Measurements from ENCODE around the gene TRIM52.
A peak's percentile ranks its signal among the peaks of the same experiment; 100 is the strongest.

The TRIM52 gene

DNA sequence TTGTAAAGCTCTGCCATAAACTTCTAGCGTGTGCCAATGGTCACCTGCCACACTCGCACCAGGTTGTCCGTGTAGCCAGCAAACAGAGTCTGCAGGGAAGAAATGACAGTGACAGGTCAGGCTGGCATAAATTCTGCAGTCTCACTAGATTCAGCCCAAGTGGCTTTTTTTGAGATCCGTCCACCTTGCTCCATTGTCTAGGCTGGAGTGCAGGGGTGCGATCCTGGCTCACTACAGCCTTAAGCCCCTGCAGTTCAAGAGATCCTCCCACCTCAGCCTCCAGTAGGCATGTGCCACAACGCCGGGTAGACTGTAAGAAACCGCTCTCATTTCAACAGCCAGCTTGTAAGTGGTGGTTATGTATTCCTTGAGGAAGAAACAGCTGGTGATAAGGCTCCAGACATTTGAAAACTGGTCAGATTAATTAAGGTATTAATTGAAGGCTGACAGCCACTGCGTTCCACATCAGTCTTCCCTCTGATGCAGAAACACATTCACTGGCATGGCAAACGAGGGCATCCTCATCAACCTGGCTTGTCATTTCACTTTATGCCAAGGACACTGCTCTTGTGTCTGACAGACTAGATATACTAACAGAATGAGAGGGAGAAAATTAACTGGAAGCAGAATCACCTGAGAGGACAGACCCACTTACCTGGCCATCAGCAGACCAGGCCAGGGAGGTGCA is 23.8 kb downstream of the TRIM52 start:
- intact Hi-C loops (cut with DNase I): no loop called here
- peak in 1 of 42 donors; percentile 14 for DNase-seq

DNA sequence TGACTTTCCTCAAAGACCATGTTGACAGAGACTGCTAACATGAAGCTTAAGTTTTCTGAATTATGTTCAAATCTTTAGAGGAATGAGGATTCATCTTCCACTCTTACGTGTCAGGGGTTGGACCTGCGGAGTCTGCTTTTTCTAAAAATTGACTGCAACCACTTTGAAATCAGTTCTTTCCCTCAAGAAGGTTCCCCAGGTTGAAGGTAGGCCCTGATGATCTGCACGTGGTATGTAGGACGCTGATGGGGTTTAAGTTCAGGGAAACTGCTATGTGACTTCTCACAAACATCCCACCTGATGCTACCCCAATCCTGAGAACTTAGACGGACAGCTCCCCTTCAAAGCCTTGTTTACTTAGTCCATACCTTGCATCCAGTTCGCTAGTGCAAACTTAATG is 24.5 kb downstream of the TRIM52 start:
- intact Hi-C loops (cut with DNase I): no loop called here
- no peak for DNase-seq

GRCh38 chr5:181235689-181236366 is 25.1 kb downstream of the TRIM52 start:
- intact Hi-C loops (cut with DNase I): no loop called here
- no peak for DNase-seq

DNA sequence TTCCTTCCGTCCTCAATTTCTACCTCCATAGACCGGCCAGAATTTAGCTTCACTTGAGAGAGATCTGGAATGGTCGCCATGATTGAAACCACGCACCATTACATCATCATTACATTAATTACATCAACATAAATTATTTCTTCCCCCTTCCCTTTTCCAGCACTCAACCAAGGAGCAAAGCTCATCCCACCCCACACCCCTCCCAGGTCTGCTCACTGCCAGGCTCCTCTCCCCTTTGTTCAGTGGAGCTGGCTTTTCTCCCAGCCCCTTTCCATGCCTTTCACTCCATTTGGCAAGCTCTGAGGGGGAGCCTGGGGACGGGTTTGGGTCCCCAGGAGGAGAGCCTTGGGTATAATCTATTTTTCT is 25.6 kb downstream of the TRIM52 start:
- intact Hi-C loops (cut with DNase I): no loop called here
- no peak for DNase-seq

DNA sequence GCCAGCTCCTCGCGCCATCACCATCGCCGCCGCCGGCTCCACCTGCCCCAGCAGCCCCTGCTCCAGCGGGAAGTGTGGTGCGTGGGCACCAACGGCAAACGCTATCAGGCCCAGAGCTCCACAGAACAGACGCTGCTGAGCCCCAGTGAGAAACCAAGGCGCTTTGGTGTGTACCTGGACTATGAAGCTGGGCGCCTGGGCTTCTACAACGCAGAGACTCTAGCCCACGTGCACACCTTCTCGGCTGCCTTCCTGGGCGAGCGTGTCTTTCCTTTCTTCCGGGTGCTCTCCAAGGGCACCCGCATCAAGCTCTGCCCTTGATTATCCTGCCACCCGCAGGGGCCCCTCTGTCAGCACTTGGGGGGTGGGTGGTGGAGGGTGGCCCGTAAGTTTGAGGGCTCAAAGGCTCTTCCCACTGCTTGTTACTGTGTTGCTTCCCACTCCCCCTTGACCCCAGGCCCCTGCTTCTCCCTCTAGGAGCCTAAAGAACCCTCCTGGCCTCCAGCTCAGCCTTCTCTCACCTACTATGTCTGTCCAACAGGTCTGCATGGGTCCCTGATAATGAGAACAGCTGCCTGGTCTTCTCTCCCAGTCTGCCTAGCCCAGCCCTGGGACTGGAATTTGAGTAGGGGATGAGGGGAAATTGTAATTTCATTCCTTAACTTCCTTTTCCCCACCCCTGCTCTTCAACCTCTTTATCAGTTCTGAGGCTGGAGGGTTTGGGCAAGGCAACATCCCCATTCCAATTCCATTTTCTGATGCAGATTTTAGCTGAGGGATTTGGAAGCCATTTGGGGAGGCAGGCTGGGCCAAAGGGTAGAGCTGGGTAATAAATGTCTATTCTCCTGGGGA is 26.3 kb downstream of the TRIM52 start:
- intact Hi-C loops (cut with DNase I): no loop called here
- DNase-seq: peak in 1 of 42 donors; percentile 9

DNA sequence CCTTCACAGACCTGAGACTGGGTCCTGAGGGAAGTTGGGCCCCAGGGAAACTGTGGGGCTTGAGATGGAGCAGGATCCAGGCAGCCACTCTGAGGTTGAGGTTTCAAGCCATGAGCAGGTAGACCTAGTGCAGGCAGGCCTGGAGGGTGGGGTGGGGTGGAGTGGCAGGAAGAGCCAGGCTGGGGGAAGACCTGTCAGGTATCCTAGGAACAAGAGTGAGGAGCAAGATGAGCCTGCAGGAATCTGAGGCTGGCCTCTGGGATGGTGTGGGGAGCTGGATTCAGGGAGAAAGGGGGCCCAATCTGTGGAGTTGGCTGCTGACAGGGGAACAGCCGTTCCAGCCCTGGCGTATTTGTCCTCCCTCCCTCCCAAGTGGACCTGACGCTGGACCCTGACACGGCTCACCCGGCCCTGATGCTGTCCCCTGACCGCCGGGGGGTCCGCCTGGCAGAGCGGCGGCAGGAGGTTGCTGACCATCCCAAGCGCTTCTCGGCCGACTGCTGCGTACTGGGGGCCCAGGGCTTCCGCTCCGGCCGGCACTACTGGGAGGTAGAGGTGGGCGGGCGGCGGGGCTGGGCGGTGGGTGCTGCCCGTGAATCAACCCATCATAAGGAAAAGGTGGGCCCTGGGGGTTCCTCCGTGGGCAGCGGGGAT is 27.0 kb downstream of the TRIM52 start:
- DNase-seq: no peak
- intact Hi-C loops (cut with DNase I): no loop called here

GRCh38 chr5:181233088-181233800 is 27.7 kb downstream of the TRIM52 start:
- no peak for DNase-seq
- intact Hi-C loops (cut with DNase I): no loop called here

- intact Hi-C loops (cut with DNase I): no loop called here
- no peak for DNase-seq
Measured at GRCh38 chr5:181232593-181232992, 28.4 kb downstream of the TRIM52 start.

DNA sequence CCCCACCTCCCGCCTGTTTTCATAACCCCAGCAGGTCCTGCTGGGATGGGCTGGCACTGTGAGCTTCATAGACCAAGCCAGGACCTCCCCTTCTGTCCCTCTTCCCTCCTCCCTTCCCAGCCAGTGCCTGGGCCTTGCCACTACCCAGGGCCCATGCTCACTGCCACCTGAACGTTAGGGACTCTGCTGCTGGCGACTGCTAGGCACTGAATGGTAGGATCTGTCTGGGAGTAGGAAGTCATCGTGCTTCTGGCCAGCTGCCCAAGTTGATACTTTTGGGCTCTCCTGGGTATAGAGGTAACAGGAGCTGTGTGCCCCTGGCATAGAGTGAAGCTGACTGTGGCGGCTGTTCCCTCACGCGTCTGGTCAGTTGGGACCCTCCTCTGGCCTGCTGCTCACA is 29.5 kb downstream of the TRIM52 start:
- intact Hi-C loops (cut with DNase I): no loop called here

GRCh38 chr5:181230551-181230950 is 30.4 kb downstream of the TRIM52 start:
- intact Hi-C loops (cut with DNase I): no loop called here
- no peak for DNase-seq

More for the DNA sequence above, 29.5 kb downstream of the TRIM52 start:
- DNase-seq: no peak

DNA sequence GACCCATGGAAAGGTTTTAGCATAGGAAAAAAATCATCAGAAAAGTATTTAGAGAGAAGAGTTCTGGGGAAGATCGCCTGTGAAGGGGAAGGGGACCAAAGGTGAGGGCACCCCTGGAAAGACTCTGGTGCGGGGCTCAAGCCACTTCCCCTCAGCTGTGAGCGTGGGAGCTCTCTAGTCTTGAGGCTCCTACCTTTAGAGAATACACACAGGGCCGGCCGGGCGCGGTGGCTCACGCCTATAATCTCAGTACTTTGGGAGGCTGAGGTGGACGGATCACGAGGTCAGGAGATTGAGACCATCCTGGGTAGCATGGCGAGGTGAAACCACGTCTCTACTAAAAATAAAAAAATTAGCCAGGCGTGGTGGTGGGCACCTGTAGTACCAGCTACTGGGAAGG is 30.9 kb downstream of the TRIM52 start:
- DNase-seq: no peak
- intact Hi-C loops (cut with DNase I): no loop called here

GRCh38 chr5:181224390-181225229 is 36.3 kb downstream of the TRIM52 start:
- DNase-seq: peak in 1 of 42 donors; percentile 22
- intact Hi-C loops (cut with DNase I): loop anchor here (5.0 kb wide), 1 partner anchor 38 kb away; the partner anchor contains the start of gene TRIM52

GRCh38 chr5:181223729-181224389 is 37.1 kb downstream of the TRIM52 start:
- peak in 6 of 42 donors; percentile 33 to 61 (median 44) for DNase-seq
- intact Hi-C loops (cut with DNase I): loop anchor here (1.0 to 5.0 kb wide), 2 partner anchors 20 to 38 kb away; partner anchors contain the start of gene TRIM52

GRCh38 chr5:181223058-181223728 is 37.8 kb downstream of the TRIM52 start, which contains the start of gene TRIM41:
Gene TRIM41 (plus strand): TSS chr5:181223281. CDS start chr5:181224000, 719 bp downstream.
- intact Hi-C loops (cut with DNase I): loop anchor here (1.0 to 5.0 kb wide), 2 partner anchors 21 to 39 kb away; partner anchors contain the start of gene TRIM52
- DNase-seq: peak; percentile 95 to 99 (median 98)

GRCh38 chr5:181222630-181223057 is 38.3 kb downstream of the TRIM52 start:
- intact Hi-C loops (cut with DNase I): loop anchor here (1.0 to 5.0 kb wide), 3 partner anchors 22 to 40 kb away; partner anchors contain the start of gene TRIM52
- peak in 2 of 42 donors; percentile 24 to 54 for DNase-seq

Measured in head of caudate nucleus (tissue), 42 donors.